Ectodermal cell (in vitro differentiated cells): ENCODE results near the gene DLST.

Experiments
- H3K27ac ChIP-seq: 2 replicates; pipeline ENCODE4 v1.7.0; 2013; ENCODE audit warnings: mild to moderate bottlenecking, low read depth, low read length; ENCODE audit not compliant: insufficient read depth, poor library complexity, severe bottlenecking
- H3K27me3 ChIP-seq: 2 replicates; pipeline ENCODE4 v1.7.0; 2013; ENCODE audit warnings: mild to moderate bottlenecking, low read length; ENCODE audit not compliant: insufficient read depth, control insufficient read depth, poor library complexity, severe bottlenecking
- H3K36me3 ChIP-seq: one replicate; pipeline ENCODE4 v1.7.0; 2013; ENCODE audit warnings: low read length; ENCODE audit not compliant: control insufficient read depth, insufficient read depth
- H3K4me1 ChIP-seq: one replicate; pipeline ENCODE4 v1.7.0; 2013; ENCODE audit warnings: low read length; ENCODE audit not compliant: control insufficient read depth, insufficient read depth
- H3K4me3 ChIP-seq: 2 replicates; pipeline ENCODE4 v1.7.0; 2013; ENCODE audit warnings: low read depth, low read length, control low read depth; ENCODE audit not compliant: insufficient read depth
- H3K9me3 ChIP-seq: 2 replicates; pipeline ENCODE4 v1.7.0; 2013; ENCODE audit warnings: mild to moderate bottlenecking, low read length, moderate library complexity; ENCODE audit not compliant: control insufficient read depth
- WGBS, 2 experiments: methylation state at CpG; one replicate each; pipeline ENCODE4 v1.1.7; 2013; ENCODE audit warnings: missing lambda C conversion rate in 2 of 2; 5-methylcytosine and 5-hydroxymethylcytosine counted together

The DLST gene

DNA sequence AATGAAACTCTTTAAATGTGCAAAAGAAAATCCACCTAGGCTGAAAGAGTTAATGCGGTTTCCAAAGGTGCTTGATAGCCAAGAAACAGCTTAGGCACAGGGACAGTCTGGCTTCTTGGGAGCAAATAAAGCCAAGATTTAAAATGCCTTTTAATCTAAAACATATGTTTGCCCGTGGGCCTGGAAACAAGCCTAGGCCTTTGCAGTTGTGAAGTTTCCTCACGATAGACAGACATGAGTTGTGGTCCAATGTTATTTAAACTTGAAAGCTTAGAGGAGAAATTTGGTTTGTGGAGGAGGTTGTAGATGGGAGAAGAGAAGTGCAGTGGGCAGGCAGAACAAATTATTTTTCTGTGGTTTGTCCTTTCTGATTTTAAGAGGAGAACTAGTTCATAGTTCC lies 35.5 kb upstream of the DLST start:
- no peaks in the 10 kb centered on the region for H3K9me3 ChIP-seq
- 91 to 93% methylated on average over 3 of the region's 3 CpGs for WGBS, 2 experiments
- no peak overlapping the region for H3K4me3 ChIP-seq
- no peaks in the 10 kb centered on the region for H3K4me1 ChIP-seq
- no peaks in the 10 kb centered on the region for H3K27me3 ChIP-seq
- H3K27ac ChIP-seq = no peak overlapping the region
- H3K36me3 ChIP-seq = no peaks in the 10 kb centered on the region

DNA sequence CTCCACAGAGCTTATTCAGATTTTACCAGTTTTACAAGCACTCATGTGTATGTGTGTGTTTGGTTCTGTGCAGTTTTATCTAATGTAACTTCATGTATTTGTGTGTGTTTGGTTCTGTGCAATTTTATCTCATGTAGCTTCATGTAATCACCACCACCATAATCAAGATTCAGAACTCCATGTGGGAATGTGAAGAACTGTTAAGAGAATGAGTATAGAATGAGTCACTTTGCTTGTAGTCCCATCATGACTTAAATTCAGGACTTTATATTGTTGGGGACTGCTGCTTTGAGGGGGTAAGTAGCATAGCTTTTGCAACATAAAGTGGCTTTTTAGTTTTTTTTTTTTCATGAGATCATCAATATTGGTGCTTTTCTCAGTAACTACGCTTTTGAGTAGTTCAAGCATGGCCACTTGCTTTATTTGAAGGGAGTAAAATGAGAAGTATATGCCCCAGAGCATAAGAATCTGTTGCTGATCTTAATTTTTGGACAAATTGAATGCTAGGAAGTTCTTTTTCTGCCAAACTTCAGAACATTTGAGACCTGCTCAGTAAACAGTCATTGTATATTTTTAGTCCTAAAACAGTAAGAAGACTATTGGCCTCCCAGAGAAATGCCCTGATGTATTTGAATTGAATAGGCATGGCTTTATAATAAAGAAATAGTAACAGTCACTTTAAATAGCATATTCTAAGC lies 34.6 kb upstream of the DLST start:
- WGBS, 2 experiments = 94 to 98% methylated on average over 1 of the region's 1 CpG
- H3K4me3 ChIP-seq = no peak overlapping the region
- no peaks in the 10 kb centered on the region for H3K27me3 ChIP-seq
- H3K4me1 ChIP-seq = no peaks in the 10 kb centered on the region
- no peaks in the 10 kb centered on the region for H3K36me3 ChIP-seq
- H3K9me3 ChIP-seq = no peaks in the 10 kb centered on the region
- no peak overlapping the region for H3K27ac ChIP-seq

DNA sequence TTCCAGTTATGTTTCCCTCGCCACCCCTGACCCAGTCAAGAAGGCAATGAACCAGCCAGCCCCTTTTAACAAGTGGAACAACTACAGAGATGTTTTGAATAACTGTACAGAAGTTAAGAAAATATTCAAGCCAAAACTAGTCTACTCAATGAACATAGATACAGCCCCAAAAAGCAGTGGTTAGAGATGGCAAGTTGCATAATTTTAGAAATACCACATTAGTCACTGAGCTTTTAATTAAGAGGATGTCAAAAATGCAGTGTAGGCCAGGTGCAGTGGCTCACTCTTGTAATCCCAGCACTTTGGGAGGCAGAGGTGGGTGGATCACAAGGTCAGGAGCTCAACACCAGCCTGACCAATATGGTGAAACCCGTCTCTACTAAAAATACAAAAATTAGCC lies 32.9 kb upstream of the DLST start:
- WGBS, 2 experiments = 89 to 93% methylated on average over 2 of the region's 2 CpGs
- H3K27me3 ChIP-seq = no peaks in the 10 kb centered on the region
- no peaks in the 10 kb centered on the region for H3K4me1 ChIP-seq
- H3K27ac ChIP-seq = no peak overlapping the region
- H3K36me3 ChIP-seq = no peaks in the 10 kb centered on the region
- no peak overlapping the region for H3K4me3 ChIP-seq
- H3K9me3 ChIP-seq = no peaks in the 10 kb centered on the region

DNA sequence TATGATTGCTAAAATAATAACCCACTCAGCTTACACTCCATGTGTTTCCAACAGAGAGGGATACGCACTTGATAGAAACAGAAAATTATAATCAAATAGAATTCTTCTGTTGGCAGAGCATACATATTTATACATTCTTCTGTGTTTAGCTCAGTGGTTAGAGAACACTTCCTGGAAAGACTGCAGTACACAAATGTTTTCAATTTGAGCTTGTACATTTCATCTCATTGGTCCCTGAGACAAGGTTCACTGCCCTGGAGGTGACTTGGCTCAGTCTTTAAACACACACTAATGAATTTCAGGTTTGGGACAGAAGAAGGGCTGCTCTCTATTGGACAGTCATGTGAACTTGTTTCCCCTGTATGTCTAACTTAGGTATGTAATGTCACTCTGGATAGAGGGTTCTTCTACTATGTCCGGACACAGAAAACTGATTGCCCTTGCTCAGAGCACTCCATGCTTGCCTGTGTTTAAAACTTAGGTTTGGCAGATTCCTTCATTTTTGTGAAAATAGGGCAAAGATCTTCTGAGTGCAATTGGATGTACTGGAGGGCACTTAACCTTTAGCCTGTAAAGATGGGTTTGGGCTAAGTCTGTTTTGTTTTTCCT lies 28.7 kb upstream of the DLST start:
- WGBS, 2 experiments = 64 to 75% methylated on average over 2 of the region's 2 CpGs
- Histone ChIP-seq H3K4me1 (no peaks in the 10 kb centered on the region), H3K36me3 (no peaks in the 10 kb centered on the region), H3K27me3 (no peaks in the 10 kb centered on the region), H3K4me3 (no peak overlapping the region), H3K27ac (no peak overlapping the region), H3K9me3 (no peaks in the 10 kb centered on the region)

DNA sequence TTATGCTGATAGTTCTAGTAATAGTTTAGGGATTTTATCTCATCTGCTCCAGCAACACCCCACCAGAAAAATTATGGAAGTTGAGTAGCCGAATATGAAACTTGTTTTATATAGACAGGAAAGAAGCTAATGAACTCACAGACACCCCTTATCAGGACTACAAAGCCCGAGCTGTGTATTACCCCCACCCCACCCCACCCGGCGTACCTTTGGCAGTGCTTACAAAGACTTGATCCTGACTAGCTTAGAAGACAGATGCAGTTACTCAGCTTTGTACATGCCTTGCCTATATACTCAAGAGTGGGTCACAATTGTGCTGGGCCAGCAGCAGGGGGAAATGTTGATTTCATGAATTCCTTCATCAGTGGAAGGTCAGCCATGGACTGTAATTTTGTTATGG lies 28.1 kb upstream of the DLST start:
- Histone ChIP-seq H3K36me3 (no peaks in the 10 kb centered on the region), H3K9me3 (no peaks in the 10 kb centered on the region), H3K27ac (no peak overlapping the region), H3K4me3 (no peak overlapping the region), H3K27me3 (no peaks in the 10 kb centered on the region), H3K4me1 (no peaks in the 10 kb centered on the region)
- WGBS, 2 experiments = 87 to 91% methylated on average over 3 of the region's 4 CpGs

DNA sequence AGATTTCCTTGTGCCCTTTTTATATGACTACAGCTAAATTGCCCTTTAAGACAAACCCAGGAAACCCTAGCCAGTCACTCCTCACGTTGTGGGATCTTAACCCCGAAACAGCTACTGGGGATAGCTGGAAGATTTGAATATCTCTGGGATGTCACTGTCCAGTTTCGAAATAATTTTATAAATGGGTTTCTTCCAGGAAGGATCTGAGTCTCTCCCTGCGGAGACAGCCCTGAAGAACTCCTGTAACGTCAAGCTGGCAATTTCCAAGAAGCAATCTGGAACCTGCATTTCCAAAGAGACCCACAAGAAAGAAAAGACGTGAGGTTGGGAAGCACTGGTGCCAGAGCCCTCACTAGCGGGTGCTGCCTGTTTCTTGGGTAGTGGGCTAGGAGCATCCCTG lies 26.7 kb upstream of the DLST start:
- WGBS, 2 experiments = 90 to 92% methylated on average over 7 of the region's 7 CpGs
- Histone ChIP-seq H3K9me3 (no peaks in the 10 kb centered on the region), H3K4me3 (no peak overlapping the region), H3K36me3 (no peaks in the 10 kb centered on the region), H3K27me3 (no peaks in the 10 kb centered on the region), H3K27ac (no peak overlapping the region), H3K4me1 (no peaks in the 10 kb centered on the region)

DNA sequence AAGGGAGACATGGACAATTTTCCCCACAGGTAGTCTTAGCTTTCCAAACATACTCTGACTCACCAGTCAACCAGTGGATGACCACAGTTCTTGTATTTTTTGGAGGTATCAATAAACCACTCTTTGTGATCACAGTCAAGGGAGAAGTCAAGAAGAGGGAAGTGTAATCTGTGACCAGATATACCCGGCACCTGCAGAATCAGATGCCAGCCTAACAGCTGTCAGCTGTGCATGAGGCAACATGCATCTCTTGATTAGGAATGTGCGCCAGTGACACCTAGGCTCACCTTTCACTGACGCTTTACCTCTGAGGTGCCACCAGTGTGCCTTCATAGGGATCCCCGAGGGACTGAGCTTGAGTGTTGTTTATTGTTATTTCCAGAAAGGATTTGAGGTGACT lies 25.8 kb upstream of the DLST start:
- Histone ChIP-seq H3K4me3 (no peak overlapping the region), H3K27me3 (no peaks in the 10 kb centered on the region), H3K9me3 (no peaks in the 10 kb centered on the region), H3K36me3 (no peaks in the 10 kb centered on the region), H3K27ac (no peak overlapping the region), H3K4me1 (no peaks in the 10 kb centered on the region)
- 68 to 70% methylated on average over 4 of the region's 4 CpGs for WGBS, 2 experiments

DNA sequence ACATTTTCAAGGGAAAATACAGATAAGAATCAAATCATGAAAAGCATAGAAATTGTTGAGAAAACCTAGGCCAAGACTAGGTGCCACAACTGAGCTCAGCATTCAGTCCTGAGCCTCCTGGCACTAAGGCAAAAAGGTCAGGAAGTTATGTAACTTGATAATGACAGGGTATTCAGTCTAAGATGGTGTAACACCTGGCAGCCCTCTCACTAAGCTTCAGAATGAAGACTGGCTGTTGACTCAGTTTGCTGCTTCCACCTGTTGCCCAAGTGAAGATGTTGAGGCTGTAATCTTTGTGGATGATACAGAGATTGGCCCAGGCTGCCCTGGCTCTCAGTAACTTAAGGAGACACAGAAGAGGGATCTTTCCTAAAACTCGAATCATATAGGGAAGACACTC lies 25.4 kb upstream of the DLST start:
- WGBS, 2 experiments = 92% methylated on average over 1 of the region's 1 CpG
- no peak overlapping the region for H3K27ac ChIP-seq
- no peaks in the 10 kb centered on the region for H3K9me3 ChIP-seq
- no peaks in the 10 kb centered on the region for H3K36me3 ChIP-seq
- H3K27me3 ChIP-seq = no peaks in the 10 kb centered on the region
- H3K4me1 ChIP-seq = no peaks in the 10 kb centered on the region
- H3K4me3 ChIP-seq = no peak overlapping the region

DNA sequence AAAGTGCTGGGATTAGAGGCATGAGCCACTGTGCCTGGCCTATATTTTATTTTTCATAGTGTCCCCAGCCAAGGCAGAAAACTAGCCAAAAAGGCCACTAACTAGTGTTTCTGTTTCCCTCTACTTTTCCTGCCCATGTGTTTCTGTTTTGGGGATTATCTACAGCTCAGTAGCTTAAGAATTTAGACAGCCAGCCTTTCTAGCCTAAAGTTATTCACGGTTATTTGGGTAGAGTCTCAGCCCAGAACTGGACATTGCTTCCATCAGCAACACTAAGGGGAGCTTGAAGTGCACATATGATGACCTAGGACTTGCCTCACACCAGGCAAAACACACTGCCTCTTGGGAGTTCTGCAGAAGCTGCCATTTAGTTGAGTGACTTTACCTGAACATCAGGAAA lies 23.7 kb upstream of the DLST start:
- no peaks in the 10 kb centered on the region for H3K9me3 ChIP-seq
- no peaks in the 10 kb centered on the region for H3K4me1 ChIP-seq
- H3K27me3 ChIP-seq = no peaks in the 10 kb centered on the region
- no peak overlapping the region for H3K4me3 ChIP-seq
- no peaks in the 10 kb centered on the region for H3K36me3 ChIP-seq
- 88 to 100% methylated on average over 1 of the region's 1 CpG for WGBS, 2 experiments
- no peak overlapping the region for H3K27ac ChIP-seq

DNA sequence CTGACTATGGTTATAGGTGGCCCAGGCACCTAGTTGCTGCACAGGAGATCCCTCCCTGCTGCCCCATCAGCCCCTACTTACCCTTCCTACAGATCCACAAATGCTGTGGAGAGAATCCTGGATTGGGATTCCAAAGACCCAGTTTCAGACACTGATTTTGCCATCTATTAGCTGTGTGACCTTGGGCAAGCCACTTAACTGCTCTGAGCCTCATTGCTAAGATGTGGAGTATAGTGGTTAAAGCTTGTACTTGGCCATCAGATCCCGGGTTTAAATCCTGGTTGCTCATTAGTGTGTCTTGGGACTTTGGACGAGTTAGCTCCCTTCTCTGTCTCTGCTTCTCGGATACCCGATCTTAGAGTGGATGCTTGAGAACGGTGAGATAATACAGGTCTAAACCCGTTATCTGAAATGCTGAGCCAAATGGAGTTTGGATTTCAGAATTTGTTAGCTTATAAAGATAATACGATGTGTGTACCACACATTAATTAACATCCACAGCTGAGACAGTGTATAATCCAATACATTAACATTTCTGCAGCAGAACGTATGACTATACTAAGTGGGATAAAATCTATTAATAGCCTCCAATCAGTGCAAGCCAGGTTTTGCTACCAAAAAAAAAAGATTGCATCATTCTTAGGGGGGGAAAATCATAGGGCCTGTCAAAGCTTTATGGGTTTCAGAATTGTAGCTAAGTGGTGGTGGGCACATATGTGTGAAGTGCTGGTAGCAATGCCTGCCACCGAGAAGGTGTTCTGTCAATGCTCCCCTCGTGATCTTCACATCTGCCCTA lies 21.8 kb upstream of the DLST start:
- H3K4me1 ChIP-seq = no peaks in the 10 kb centered on the region
- H3K27me3 ChIP-seq = no peaks in the 10 kb centered on the region
- H3K9me3 ChIP-seq = no peaks in the 10 kb centered on the region
- H3K27ac ChIP-seq = no peak overlapping the region
- no peak overlapping the region for H3K4me3 ChIP-seq
- 78 to 83% methylated on average over 8 to 10 of the region's 10 CpGs for WGBS, 2 experiments
- no peaks in the 10 kb centered on the region for H3K36me3 ChIP-seq
